Left lobe of liver (tissue), 2 donors: ENCODE data around the gene TIGD7. TPM values are rescaled to one million over a fixed set of nuclear protein-coding genes. Genes with fewer than 3 reads are reported as not detected.
A peak's percentile ranks its signal among the peaks of the same experiment; 100 is the strongest.
"Not testable (repeated sequence)": the region's sequence is repeated elsewhere in the genome, so short reads cannot be mapped to it uniquely, and the experiment has no call there.

Experiments
- ATAC-seq: fragments of 200-7000 bp; cut with Tn5 transposase; one replicate; pipeline ENCODE4 v1.9.1; 2020; ENCODE audit warnings: mild to moderate bottlenecking, moderate library complexity
- DNase-seq: peaks from one replicate; pipeline ENCODE4 v3.0.0-alpha.2; 2020; ENCODE audit warnings: low spot score
- total RNA-seq: library from RNA; stranded (reverse); gene quantifications from one replicate; pipeline ENCODE4 v1.2.1, GENCODE V29; 2021
- donor health status: DM: no; HTN: no; CAD: no; lungs with moderate emphysema.
- donor health status: DM: no; HTN: yes; CAD: no.

The TIGD7 gene
- total RNA-seq, 1 donor from 2014 or later = 1.6 TPM

DNA sequence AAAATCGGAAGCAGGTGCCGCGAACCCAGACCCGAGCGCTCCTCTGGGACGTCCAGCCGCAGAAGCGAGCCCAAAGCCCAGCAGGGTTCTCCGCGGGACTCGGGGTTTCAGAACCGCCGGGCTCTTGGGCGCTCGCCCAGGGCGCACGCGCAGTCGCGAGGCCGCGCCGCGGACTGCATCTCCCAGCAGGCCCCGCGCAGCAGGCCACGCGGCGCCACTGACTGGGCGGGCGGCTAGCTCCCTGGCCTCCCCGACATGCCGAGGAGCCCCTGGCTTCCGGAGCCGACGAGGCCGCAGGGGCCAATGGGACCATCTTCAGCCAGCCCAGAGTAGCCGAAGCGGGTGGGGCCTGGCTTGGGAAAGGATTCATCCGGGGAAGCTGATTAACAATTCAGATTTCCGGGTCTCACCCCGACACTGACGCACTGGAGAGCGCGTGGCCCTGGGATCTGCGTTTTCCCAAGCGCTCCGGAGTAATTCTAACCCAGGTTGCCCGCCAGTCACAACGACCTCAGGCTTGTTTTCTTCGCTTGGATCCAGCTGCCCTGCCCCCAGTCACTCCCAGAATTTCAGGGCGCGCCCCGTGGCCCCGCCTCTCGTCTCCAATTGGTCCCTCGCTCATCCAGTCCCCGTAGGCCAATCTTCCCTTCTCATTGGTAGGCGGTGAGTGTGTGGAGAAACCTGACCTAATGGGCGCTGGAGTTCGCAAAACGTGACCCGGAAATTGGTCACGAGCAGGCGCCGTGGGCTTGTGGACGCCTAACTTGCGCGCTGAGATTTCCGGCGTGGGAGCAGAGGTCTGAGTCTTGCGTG lies 22.3 kb downstream of the TIGD7 start, which contains the start of gene ZNF263:
ZNF263 (plus strand) TSS at position 762 of the 813 bp plus-strand sequence. CDS start 328 bp downstream, outside the sequence.
- ATAC-seq (peak; percentile 94), DNase-seq (peak; percentile 96)

DNA sequence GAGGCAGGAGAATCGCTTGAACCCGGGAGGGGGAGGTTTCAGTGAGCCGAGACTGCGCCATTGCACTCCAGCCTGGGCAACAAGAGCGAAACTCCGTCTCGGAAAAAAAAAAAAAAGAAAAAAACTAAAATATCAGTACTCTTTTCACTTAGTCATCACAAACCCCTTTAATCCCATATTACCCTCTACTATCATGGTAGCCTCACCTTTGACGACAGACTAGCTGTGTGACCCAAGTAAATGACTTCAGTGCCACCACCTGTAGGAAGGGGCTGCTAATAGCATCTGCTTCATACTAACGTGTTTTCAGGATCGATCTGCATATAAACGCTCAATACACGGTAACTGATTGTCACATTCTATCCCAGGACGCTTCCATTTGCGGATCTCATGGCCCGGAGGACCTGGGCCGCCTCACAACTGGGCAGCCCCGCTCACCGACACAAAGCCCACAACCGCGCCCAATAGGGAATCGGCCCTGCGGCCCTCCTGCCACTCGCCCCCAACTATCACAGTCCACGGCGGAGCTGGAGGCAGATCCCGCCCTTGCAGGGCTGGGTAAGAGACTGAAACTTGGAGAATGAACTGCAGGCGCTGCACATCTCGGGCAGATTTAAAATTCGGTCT lies 23.0 kb downstream of the TIGD7 start:
- DNase-seq = no peak
- ATAC-seq = peak; percentile 43

DNA sequence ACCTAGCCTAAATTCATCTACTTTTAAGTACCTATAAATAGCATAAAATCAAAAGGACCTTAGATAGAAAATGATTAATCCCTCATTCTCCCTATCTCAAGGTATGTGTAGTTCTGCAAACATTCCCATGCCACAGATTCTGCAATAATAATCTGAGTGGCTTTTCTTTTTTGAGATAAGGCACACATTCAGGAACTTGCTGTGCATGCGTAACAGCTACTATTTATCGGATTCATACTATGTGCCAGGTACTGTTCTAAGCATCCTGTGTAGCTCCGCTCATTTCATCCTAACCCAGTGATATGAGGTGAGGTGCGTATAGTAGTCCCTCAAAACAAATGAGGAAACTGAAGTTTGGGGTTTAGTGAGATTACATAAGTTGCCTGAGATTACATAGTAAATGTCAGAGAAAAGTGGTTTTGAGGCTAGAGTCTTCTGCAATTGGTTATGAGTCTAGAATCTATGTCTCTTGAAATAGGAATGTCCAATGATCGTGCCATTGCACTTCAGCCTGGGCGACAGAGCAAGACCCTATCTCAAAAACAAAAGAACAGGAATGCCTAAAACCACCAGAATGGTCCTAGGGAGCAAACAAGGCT lies 23.9 kb downstream of the TIGD7 start:
- DNase-seq (no peak), ATAC-seq (no peak)

DNA sequence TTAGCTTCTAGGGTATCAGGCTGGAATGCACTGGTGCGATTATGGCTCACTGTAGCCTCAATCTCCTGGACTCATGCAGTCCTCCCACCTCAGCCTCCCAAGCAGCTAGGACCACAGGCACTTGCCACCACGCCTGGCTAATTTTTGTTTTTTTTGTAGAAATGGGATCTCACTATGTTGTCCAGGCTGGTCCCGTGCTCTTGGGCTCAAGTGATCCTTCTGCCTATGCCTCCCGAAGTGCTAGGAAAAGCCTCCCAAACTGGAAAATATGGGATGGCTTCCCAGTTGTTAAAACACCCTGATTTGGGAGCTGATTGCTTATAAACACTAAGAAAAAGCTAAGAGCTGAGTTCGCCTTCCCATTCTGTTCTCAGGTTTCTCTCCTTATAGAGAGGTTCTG lies 28.6 kb downstream of the TIGD7 start:
- ATAC-seq (no peak), DNase-seq (no peak)

DNA sequence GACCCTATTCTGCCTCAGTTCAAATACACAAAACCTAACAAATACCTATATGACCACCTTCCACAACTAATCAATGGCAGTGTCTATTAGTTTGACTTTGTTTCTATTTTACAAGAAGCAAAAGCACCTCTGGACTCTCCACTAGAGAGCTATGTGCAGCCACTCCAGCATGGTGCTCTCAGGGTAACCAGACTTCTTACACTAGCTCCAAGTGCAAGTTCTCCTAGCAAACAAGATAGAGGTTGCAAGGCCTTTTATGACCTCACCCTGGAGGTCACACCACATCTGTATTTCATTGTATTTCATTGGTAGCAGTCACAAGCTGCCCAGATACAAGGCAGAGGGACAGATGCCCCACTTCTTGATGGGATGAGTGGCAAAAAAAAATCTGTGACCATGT lies 30.3 kb downstream of the TIGD7 start:
- no peak for DNase-seq
- no peak for ATAC-seq

DNA sequence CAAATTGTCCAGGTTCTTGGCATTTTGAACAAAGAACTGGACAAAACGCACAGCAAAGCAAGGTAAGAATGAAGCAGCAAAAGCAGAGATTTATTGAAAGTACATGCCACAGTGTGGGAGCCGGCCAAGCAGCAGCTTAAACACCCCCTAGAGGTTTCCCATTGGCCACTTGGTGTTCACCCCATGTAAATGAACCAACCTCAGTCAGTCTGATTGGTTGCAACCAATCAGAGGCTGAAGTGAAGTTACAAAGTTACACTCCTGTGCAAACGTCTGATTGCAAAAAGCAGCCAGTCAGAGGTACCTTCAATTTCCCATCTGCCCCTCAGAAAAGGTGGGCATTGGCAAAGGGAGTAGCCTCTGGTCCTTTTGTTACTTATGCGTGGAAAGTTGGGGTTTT lies 30.7 kb downstream of the TIGD7 start:
- DNase-seq = no peak

DNA sequence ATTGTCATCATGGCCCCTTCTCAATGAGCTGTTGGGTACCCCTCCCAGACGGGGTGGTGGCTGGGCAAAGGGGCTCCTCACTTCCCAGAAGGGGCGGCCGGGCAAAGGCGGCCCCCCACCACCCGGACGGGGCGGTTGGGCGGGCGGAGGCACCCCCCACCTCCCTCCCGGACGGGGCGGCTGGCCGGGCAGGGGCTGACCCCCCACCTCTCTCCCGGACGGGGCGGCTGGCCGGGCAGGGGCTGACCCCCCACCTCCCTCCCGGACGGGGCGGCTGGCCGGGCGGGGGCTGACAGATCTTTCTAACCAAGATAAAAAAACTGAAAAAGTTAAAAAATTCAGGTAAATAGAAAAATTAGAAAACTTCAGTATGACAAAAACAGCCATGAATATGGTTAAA lies 33.9 kb downstream of the TIGD7 start:
- not testable (repeated sequence) for DNase-seq, ATAC-seq

More for the DNA sequence above, 30.7 kb downstream of the TIGD7 start:
- ATAC-seq = no peak

DNA sequence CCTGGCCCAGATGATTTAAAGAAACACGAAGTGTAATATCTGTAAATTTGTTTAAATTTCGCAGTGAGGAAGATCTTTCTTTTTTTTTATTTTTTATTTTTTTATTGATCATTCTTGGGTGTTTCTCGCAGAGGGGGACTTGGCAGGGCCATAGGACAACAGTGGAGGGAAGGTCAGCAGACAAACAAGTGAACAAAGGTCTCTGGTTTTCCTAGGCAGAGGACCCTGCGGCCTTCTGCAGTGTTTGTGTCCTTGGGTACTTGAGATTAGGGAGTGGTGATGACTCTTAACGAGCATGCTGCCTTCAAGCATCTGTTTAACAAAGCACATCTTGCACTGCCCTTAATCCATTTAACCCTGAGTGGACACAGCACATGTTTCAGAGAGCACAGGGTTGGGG lies 34.5 kb downstream of the TIGD7 start:
- not testable (repeated sequence) for DNase-seq, ATAC-seq

DNA sequence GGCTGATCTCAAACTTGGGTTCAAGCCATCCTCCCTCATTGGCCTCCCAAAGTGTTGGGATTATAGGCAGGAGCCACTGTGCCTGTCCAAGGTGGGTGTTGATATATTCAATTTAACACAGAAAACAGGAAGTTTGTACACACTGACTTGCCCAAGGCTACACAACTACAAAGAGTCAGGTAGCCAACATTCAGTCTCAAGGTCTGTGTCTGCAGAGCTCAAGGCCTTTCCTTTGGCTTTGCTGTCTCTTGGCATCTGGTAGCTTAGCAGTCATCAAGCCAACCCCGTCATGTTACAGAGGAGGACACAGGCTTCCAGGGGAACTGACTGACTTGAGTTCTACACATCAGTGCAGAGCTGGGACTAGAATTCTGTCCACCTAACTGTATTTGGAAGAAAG lies 36.9 kb downstream of the TIGD7 start:
- DNase-seq (no peak), ATAC-seq (no peak)

DNA sequence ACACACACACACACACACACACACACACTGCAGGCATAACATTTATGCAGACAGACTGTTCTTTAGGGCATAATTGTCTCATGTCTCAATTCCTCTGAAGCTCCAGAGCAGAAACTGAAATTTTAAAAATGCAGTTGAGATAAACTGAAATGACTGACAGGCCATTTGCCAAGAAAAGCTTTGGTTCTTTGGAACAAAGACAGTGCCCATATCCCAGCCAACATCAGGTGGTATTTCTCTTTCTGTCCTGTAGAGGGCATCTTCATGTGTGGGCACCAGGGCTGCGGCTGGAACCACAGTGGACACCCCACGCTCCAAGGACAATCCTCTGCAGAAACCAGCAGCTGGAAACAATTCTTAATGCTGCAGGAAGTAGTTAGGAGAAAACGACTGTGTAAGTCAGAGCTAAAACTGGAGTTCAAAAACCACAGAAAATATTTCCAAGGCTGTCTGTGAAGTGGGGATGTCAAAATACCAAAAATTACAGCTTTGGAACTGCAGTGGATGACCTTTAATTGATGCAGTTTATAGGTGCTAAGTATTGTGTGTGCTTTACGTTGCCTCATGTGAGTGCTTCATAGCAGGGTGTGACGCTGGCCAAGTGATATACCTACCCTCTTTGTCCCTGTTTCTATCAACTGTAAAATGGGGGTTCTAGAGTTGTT lies 38.2 kb downstream of the TIGD7 start:
- DNase-seq (no peak), ATAC-seq (no peak)

DNA sequence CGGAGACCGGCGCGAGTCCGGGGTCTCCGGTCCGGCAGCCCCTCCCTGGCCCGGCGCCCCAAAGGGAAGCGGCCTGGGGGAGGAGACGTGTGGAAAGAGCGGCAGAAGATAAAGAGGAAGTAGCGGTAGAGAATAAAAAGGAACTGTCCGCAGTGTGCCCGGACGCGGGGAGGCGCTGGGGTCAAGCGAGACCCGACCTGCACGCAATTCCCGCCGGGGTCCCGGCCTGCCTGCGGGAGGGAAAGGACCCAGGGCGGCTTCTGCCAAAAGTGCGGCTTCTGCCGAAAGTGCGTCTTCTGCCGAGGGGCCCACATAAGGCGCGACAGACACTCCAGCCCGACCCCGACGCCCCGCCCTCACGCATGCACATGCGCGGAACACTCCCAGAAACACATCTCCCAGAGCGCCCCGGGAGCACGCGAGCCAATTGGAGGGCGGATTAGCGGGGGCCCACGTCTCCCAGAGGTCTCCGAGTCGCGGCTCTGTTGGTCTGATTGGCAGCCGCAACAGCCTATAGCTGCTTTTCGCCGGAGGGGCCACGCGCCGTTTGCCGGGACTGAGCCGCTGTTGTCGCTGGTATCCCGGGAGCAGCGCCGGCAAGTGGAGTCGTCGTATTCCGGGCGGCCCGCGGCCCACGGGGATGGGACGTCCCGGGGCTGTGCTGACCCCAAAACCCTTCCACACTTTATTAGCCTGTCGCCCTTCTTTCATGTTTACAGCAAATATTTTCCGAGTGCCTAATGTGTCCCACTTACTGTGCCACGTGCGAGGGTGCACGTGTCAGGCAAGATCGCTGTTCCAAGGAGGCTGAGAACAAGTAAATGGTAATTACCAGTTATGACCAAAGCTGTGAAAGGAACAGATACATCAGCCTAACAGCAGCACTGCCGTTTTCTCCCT lies 40.8 kb downstream of the TIGD7 start:
- ATAC-seq (peak; percentile 88), DNase-seq (peak; percentile 96)

DNA sequence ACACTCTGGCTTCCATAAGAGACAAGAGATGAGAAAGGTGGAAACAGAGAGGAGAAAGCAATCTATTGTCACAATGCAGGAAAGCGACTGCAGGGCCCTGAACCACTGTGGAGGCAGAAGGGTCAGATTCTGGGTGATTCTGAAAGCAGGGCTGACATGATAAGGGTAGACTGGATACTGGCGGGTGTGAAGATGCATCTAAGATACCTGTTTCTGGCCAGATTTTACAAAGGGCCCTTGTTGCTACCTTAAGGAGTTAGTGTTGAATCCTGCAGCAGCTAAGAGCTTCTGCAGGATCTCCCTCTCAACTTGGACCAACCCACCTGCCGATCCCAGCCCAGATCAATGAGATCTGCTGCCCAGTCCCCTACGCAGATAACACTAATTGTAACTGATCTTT lies 42.7 kb downstream of the TIGD7 start:
- DNase-seq (no peak), ATAC-seq (no peak)

DNA sequence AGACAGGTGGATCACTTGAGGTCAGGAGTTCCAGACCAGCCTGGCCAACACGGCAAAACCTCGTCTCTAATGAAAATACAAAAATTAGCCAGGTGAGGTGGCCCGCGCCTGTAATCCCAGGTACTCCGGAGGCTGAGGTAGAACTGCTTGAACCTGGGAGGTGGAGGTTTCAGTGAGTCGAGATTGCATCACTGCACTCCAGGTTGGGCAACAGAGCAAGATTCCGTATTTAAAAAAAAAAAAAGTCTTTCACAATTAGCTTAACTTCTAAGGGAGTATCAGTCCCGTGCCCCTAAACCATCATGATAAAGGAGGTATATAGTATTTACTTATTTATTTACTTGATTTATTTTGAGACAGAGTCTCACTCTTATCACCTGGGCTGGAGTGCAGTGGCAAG lies 45.4 kb downstream of the TIGD7 start:
- DNase-seq = no peak
- no peak for ATAC-seq

DNA sequence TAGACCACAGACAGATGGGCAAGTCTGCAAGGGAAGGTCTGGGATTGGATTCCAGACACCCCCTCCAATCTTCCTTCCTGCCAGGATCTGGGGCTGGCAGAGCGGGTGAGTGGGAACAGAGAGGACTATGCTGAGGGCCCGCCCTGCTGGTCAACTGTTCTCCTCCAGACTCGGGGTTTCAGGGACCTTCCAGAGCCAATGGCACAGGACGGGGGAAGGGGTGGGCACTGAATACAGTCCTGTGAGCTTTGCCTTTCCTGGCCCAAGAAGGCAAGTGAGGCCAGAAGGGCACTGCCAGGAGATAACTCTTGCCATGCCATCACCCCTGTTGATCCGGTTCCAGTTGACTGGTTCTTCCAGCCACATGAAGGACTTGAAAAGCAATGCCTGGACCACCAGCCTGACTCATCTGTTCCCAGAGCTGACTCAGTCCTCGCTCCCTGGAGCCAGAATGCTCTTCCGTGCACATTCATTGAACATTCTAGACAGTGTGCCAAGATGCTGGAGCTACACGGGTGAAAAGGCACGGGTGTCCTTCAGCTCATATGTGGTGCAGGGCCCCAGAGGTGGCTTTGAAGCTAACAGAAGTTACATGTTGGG lies 48.3 kb downstream of the TIGD7 start:
- no peak for DNase-seq
- ATAC-seq = no peak

DNA sequence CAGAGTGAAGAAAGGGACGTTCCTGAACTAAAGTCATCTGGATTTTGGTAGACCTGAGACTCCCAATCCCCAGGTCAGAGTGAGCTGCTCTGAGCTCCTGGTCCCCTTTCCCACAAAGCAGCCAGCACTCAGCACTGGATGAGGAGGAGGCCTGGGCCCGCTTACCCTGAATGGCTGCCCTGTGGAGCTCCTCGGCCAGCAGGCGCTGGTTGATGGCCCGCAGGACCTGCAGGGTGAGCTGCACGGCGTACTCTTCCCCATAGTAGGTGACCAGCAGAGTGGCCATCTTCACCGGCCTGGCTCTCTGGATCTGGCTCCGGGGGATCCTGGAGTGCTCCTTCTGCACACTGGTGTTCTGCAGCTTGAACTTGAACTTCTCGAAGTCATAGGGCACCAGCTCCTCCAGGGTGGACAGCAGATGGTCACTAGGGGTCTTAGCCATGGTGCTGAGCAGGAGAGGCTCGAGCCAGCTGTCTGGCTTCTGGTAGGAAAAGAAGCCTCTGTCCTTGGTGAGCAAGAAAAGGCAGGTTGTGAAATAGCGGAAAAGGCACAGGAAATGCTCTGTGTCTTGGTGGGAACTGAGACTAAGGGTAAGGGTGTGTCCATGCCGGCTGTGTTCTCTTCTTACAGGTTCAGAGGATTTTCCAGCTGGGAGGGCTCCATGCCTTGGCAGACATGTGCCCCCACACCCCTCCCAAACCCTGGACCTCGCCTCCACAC lies 48.9 kb downstream of the TIGD7 start, which contains the start of gene MEFV:
MEFV (minus strand) TSS at position 488 of the 720 bp plus-strand sequence; CDS start at position 442, 46 bp downstream.
- ATAC-seq = peak; percentile 19
- DNase-seq = no peak

DNA sequence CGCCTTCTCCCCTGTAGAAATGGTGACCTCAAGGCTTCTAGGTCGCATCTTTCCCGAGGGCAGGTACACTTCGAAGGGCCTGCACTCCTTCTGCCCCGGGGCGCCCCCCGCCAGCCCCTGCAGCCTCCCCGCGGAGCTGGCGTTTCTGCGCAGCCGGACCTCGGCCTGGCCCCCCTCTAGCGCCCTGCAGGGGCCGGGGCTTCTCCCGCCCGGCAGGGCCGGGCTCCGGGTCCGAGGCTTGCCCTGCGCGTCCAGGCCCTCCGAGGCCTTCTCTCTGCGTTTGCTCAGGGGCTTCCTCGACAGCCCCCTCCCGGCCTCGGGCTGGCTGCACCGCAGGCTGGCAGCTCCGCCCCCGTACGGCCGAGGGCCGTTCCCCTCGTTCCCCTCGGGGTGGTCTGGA lies 50.9 kb downstream of the TIGD7 start:
- DNase-seq (no peak), ATAC-seq (no peak)

DNA sequence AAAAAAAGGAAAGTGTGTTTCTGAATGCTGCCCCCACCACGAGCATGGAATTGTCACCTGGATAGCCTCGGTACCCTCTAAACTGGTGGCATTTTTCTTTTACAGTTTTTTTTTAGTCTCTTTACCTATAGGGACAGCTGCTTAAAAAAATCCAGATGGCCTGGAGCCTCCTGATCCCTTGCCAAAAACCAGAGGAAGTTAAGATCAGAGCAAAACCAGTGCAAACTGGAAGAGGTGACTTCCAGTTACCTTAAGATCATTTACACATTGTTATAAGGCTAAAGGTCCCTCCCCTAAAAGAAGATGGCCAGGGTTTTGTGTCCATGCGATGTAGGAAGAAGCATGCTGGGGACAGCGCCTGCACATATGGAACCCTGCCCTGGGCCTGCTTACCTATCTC lies 52.3 kb downstream of the TIGD7 start:
- DNase-seq (no peak), ATAC-seq (no peak)

DNA sequence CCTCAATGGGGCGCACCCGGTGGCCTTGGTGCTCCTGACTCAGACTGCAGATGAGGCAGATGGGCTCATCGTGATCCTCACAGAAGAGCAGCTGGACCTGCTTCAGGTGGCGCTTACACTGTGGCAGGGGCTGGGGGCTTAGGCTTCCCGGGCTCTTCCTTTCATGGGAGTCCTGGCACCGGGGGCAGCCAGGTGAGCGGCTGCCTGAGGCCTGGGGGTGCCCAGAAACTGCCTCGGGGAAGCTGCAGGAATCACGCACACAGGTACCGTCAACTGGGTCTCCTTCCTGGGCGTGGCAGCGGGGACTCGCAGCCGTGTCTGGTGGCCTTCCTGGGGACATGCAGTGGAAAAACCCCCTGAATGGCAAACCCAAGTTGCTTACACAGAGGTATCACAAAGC lies 55.8 kb downstream of the TIGD7 start:
- DNase-seq = peak; percentile 30
- no peak for ATAC-seq

DNA sequence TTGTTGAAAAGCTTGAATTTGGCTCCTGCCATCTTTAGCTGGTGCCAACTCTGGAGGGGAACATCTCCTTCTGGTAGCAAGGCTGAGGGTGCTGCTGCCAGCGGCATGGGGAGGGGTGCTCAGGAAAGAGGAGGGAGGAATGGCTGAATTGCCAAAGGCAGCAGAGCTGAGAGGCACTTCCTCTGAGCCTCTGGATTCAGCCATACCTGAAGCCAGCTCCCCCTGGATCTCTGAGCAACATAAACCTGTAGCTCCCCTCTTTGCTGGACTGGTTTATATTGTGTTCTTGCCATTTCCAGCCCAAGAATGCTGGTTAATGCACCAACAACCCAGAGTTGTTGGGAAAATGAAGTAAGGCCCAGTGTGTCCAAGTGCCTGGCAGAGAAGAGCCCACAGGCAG lies 56.2 kb downstream of the TIGD7 start:
- no peak for DNase-seq
- ATAC-seq = no peak
